GM08714 (cell line): Measurements from ENCODE around the gene EIF2B5.
"Not testable (repeated sequence)": the region's sequence is repeated elsewhere in the genome, so short reads cannot be mapped to it uniquely, and the experiment has no call there.

Experiments used
- H3K4me3 ChIP-seq: fragments of 200-500 bp; sonication (Bioruptor generic); 2 replicates; pipeline ENCODE4 v1.5.1; 2014; ENCODE audit warnings: mild to moderate bottlenecking, low read length, inconsistent platforms
- ZNF274 ChIP-seq: IDR thresholded peaks from 2 replicates; pipeline ENCODE4 v1.6.1; 2012; ENCODE audit warnings: mild to moderate bottlenecking, low read depth, low read length

Gene EIF2B5

GRCh38 chr3:184135149-184135910 lies at the start of gene EIF2B5:
TSS of gene EIF2B5 (plus strand) at chr3:184135358. CDS start at chr3:184135386, 28 bp downstream.
- no peak for TF ChIP-seq ZNF274
- peak within 1 kb of the TSS; percentile 95 for H3K4me3 ChIP-seq

- H3K4me3 ChIP-seq = no peak overlapping the region
- no peak for TF ChIP-seq ZNF274
Measured at GRCh38 chr3:184085389-184085852, 49.7 kb upstream of the EIF2B5 start.

- no peak for TF ChIP-seq ZNF274
- no peak overlapping the region for H3K4me3 ChIP-seq
Measured at GRCh38 chr3:184092199-184092598, 43.0 kb upstream of the EIF2B5 start.

- no peak for TF ChIP-seq ZNF274
- no peak within 1 kb of the TSS for H3K4me3 ChIP-seq
Measured at GRCh38 chr3:184096811-184097383, 38.3 kb upstream of the EIF2B5 start, which contains the start of gene HTR3E. TSS of gene HTR3E (plus strand) at chr3:184097064. CDS start at chr3:184097530, 466 bp downstream.

GRCh38 chr3:184097556-184097955 lies 37.6 kb upstream of the EIF2B5 start:
- TF ChIP-seq ZNF274 = no peak
- H3K4me3 ChIP-seq = no peak overlapping the region

- TF ChIP-seq ZNF274 = no peak
- no peak overlapping the region for H3K4me3 ChIP-seq
Measured at GRCh38 chr3:184099806-184100686, 35.1 kb upstream of the EIF2B5 start.

- no peak overlapping the region for H3K4me3 ChIP-seq
- TF ChIP-seq ZNF274 = no peak
Measured at GRCh38 chr3:184110316-184110725, 24.8 kb upstream of the EIF2B5 start.

GRCh38 chr3:184116017-184116416 lies 19.1 kb upstream of the EIF2B5 start:
- no peak overlapping the region for H3K4me3 ChIP-seq
- no peak for TF ChIP-seq ZNF274

GRCh38 chr3:184117636-184118035 lies 17.5 kb upstream of the EIF2B5 start:
- no peak for TF ChIP-seq ZNF274

GRCh38 chr3:184121031-184121430 lies 14.1 kb upstream of the EIF2B5 start:
- not testable (repeated sequence) for H3K4me3 ChIP-seq

More at GRCh38 chr3:184117636-184118035, 17.5 kb upstream of the EIF2B5 start:
- H3K4me3 ChIP-seq = no peak overlapping the region

GRCh38 chr3:184126006-184126405 lies 9.2 kb upstream of the EIF2B5 start:
- no peak for TF ChIP-seq ZNF274

GRCh38 chr3:184129012-184129411 lies 6.1 kb upstream of the EIF2B5 start:
- no peak for TF ChIP-seq ZNF274
- H3K4me3 ChIP-seq = no peak overlapping the region

More at GRCh38 chr3:184126006-184126405, 9.2 kb upstream of the EIF2B5 start:
- no peak overlapping the region for H3K4me3 ChIP-seq

GRCh38 chr3:184132945-184133344 lies 2.2 kb upstream of the EIF2B5 start:
- H3K4me3 ChIP-seq = no peak overlapping the region
- TF ChIP-seq ZNF274 = no peak
